Stimulated activated CD8-positive, alpha-beta memory T cell treated with anti-CD3 and anti-CD28 coated beads, Interleukin-12 subunit alpha, Interleukin-12 subunit beta, amount 100 ng/mL, for 1 hour (primary cell): ENCODE measurements around the gene BRME1.
A peak's percentile ranks its signal among the peaks of the same experiment; 100 is the strongest.

ENCODE experiments used
- DNase-seq: peaks from one replicate; pipeline ENCODE4 v3.0.0-alpha.2; 2020; ENCODE audit warnings: low read depth

The BRME1 gene

DNA sequence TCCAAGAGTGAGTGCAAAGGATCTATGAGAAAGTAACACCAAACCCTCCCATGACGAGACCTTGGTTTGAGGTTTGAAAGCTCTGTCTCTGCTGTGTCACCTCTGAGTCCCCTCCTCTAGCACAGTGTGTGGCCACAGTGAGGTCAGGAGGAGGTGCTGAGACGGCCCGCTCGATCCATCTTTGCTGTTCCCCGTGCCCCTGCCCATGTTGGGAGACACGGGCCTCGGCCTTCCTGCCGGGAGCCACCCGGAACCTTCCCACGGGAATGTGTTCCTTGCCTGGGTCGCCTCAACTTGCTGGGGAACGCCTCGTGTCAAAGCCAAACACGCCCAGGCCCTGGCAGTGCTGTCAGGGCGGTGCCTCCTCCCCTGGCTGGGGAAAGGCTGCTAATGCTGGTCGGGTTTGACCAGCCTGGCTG, 18.9 kb downstream of the BRME1 start:
- DNase-seq: no peak

DNA sequence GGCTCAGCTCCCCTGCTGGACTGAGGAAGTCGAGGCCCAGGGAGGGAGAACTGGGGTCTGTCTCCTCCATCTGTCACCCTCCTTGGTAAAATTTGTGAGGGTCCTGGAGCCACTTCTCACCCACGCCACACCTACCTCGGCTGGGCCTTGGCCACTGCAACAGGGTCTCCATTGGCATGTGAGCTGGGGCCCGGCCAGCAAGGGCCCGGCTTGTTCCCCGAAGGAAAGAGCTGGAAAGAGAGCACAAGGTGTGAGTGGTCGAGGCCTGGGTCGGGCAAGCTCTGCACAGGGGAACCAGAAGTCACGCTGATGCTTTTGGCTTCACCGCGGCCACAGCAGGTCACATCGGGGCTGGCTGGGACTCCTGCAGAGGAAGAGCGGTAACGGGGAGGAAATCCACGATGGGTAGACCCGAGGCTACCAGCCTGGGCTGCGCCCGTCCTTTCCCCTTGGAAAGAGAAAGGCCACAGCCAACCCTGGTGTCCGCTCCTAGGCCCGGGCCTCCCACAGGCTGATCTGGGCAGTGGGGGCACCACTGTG, 20.0 kb downstream of the BRME1 start:
- DNase-seq: no peak

DNA sequence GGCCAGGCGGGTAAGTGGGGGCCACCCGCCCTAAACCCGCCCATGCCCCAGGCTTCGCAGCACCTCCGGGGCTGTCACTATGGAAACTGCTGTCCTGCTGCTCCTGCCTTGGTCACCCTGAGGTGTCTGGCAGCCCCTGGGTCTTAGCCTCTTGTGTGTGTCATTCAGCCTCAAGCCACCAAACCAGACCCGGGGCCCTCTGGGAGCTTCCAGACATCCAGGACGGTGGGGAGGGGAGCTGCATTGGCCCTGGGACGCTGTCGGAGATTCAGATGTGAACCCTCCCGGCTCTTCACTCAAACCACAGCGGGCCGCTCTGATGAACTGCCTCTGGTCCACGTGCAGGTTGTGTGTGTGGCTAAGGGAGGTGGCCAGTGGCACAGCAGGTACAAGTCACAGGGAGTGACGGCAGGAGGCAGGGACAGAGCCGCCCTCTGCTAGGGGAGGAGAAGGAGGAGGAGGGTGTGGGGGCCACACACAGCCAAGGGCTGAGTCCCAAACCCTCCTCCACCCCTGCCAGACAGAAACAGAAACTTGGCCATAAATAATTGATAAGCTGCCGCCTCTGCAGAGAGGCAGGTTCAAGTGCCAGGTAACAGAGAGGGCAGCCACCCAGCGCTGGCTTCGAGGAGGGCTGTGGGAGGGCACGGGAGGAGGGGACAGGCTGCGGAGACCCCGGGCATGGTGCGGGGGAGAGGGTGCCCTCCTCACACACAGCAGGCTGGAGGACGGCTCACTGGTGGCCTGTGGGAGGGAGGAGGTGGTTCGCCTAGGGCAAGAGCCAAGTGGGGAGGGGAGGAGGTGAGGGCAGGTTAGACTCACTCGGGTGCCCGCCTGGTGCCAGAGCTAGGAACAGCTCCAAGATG, 21.0 kb downstream of the BRME1 start:
- DNase-seq: no peak

DNA sequence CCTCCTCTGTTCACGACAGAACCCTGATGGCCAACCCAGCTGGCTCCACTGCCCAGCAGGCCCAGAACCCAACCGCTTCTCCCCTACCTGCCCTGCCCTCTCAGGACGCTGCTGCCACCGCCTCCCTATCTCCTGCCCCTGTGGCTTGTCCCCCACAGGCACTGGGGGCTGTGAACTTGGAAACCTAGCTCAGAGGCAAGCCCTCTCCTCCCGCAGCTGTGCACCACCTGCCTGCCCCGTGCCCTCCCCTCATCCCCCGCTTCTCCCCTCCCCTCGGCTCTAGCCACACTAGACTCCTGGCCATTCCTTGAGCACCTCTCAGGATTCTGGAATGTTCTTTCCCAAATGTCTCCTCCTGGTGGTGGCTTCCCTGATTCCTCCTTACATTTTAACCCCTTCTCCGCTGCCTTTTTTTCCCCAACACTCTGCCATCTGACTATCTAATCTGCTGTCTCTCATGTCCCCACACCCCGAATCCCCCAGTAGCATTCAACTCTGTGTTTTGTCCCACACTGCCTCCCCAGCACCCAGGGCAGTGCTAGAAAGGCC, 22.3 kb downstream of the BRME1 start:
- DNase-seq: no peak

DNA sequence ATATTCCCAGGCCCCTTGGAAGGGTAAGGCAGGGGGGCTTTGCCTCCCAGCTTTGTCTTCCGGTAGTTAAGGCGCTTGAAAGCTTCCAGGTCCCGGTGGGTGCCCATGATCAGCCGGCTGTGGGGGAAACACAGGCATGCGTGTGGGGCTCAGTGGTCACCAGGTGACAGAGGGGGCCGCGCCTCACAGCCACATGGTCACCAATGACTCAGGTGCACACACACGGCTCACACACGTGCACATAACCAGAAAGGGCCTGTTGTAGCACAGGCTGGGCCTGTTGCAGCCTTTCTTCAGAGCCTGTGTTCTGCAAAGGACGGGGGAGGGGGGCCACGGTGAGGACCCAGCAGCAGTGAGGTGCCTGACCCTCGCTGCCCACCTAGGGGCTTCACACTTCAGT, 23.1 kb downstream of the BRME1 start:
- no peak for DNase-seq

DNA sequence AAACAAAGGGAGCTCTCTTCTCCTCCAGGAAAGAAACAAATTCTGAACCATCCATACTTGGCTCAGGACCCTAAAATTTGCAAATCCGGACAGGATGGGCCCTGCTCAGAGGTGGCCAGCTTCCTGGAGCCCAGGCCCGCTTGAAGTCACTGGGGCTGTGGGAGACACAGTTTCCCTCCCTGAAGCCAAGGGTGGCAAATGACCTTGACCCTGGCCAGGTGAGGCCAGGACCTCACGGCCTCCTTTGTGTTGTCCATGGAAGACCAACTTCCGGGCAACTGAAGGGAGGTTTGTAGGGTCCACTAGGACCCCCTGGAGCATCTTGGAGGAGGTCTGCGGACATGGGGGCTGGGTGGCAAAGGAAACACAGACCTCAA, 23.5 kb downstream of the BRME1 start:
- no peak for DNase-seq

DNA sequence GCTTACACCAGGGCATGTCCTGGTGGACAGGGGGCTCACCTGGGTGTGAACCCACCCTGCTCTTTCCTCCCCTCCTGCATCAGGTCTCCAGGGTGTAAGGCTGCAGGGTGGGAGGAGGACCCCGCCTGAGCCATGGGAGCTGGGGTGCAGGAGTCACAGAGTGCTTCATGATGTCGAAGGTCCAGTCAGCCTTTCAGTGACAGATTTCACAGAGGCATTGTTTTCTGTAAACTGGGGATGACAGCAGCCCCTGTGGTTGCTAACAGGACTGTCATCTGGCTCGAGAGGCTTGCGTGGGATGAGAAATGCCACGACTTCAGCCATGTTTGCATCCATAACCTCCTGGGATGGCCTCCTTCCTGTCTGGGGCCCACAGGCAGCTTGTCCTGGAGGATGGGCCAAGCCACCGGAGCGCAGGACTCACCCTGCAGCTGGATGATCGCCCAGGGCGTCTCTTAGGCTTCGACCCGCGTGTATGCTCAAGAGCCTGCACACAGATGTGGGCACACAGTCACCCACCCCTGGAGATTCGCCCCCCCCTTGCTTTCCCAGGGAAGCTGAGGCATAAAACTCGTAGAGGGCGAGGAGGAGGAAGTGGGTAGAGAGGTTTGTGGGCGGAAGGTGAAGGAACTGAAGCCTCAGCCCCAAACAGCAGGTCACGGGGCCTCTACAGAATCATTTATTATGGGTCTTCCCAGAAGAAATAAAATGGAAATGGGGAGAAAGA, 24.1 kb downstream of the BRME1 start:
- no peak for DNase-seq

DNA sequence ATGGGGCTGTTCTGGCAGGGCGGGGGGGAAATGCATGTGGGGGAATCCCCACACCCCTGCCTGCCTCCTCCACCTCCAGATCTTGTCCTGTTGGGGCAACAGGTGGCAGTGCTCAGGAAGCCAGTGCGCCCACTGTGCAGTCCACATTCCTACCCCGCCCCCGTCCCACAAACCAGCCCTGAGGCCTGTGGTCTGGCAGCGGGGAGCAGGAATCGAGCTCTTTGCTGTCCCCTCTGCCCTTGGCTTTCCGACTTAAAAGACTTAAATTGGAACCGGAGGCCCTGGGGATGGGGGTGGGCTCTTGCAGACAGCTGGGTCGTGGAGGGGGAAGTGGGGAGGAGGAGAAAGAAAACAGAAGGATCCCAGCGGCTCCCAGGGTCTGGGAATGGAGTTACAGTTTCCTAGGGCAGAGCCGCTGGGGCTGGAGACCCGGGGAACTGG, 24.6 kb downstream of the BRME1 start:
- no peak for DNase-seq

DNA sequence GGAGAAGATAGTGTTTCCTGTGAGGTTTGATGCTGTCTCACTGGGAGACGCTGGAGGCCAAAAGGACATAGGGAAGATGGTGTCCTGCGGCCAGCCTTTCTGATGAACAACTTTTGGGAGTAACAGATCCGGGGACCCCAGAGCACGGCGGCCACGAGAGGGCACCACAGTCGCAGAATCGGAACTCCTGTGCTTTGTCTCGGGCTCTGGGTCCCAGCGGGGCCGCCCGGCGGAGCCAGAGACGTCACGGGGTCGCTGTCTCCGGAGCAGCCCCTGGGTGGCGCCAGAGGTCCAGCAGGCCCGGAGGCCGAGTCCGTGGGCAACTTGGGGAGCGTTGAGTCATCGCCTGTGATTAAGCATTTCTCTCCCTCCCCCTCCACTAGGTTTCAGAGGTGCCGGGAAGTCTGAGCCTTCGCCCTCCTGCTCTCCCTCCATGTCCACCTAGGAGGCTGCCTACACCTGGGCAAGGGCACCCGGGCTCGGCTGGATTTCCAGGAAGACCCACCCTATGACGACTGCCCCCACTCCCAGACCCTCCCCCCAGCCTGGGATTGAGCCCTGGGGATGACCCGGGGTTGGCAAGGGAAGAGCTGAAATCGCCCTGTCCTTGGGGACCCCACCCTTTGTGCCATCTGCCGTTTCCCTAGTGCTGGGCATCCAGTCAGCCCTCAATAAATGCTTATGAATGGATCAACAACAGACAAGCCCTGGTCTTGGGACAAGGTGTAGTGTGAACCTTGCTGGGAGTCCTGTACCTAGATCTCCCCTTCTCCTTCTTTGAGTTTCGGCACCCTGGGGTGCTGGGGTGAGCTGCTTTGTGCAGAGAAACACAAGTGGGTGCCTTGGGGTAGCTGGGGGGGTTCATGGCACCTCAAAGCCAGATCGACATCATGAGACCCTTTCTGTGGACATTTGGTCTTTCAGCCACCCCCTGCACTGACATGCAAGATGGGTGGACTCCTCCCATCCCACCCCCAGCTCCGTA, 25.6 kb downstream of the BRME1 start:
- DNase-seq: peak; percentile 98

DNA sequence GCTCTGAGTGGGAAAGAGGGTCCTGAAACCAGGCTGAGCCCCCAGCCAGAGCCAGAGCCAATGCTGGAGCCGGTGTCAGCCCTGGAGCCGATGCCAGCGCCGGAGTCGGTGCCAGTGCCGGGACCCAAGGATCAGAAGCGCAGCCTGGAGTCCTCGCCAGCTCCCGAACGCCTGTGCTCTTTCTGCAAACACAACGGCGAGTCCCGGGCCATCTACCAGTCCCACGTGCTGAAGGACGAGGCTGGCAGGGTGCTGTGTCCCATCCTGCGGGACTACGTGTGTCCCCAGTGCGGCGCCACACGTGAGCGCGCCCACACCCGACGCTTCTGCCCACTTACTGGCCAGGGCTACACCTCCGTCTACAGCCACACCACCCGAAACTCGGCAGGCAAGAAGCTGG, 28.6 kb downstream of the BRME1 start:
- DNase-seq: no peak

DNA sequence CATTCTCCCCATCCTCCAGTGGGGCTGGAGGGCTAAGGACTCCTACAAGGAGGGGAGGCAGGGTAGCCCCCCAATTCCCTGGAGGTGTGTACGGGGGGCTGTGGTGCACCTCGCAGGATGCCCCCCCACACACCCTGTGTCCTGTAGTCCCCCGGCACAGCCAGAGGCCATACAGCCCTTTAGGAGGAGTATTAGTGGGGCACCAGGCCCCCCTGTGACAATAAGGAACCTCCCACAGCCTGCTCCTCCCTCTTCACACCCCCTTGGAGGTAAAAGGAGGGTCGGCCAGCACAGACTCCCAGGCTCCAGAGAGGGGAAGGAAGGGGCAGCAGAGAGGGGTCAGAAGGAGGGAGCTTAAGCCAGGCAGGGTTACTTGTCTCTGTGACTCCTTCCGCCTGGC, 29.1 kb downstream of the BRME1 start, which contains the start of gene NANOS3:
Gene NANOS3 (plus strand): TSS at position 301 of the 400 bp plus-strand sequence. CDS start 115 bp downstream, outside the sequence.
- DNase-seq: no peak

DNA sequence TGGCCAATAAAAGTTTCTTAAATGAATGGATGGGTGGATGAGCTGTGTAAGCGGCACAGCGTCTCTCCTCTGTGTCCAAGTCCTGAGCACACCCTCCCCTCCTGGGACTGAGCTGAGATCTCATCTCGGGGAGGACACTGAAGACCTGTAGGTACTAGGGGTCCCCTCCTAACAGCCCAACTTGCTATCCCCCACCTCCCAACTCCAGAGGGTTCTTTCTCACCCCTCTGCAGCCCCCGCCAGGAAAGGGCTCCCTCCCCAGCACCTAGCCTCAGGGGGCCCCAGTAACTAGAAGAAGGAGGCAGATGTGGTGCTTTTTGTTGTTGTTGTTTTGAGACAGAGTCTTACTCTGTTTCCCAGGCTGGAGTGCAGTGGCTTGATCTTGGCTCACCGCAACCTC, 30.1 kb downstream of the BRME1 start:
- DNase-seq: no peak

DNA sequence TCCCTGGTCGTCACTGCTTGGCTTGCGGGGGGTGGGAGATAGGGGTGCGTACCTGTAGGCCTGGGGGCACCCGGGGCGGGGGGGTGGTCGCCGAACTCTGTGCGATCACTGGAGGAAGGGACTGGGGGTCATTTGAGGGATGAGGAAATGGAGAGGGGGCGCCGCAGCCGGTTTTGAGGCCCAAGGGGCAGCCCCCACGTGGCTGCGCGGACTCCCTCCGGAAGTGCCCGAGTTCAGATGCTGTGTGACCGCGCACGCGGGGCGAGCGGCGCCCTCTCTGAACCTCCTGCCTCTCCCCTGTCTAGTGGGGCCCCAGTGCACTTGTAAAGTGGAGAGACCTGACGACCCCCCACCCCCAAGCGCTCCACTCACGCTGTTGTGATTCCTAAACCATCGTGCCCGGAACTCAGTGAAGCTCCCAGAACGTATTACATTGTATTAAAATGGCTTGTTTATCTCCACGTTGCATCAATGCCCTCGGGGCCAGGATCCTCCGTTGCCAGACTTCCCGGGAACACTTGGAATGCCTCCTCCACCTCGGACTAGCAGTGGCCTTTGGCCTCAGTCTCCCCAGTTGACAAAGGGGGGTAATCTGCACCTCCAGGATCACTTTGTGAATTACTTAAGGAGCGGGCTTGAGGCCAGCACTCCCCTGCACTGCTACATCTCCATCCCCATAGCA, 31.9 kb downstream of the BRME1 start:
- no peak for DNase-seq

DNA sequence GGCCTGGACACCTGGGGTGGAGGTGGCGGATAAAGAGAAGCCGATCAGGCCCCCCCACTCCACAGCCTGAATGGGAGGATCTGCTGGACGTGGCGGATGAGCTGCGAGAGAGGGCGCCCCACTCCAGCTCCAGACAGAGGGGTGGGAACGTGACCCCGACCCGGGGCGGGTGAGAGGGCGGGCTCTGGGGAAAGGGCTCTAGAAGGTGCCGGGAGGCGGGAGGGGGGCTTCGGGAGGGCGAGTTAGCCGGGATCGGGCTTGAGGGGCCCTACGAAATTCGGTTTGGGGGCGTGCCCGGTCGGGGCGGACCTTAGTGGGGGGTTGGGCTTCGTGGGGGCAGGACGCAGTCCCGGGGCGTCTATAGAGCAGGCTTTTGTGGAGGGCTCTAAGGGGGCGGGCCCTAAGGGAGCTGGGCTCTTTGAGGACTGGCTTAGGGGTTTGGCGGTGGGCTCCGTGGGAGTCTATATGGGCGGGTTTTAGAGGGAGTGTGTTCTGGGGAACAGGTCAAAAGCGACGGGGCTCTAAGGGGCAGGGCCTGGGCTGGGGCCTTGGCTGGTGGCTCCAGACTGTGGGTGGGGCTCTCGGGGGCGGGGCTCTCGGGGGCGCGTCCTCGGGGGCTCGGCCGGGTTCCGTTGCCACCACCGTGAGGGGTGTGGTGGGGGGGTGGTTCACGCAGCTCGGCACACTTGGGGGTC, 33.1 kb downstream of the BRME1 start:
- no peak for DNase-seq

DNA sequence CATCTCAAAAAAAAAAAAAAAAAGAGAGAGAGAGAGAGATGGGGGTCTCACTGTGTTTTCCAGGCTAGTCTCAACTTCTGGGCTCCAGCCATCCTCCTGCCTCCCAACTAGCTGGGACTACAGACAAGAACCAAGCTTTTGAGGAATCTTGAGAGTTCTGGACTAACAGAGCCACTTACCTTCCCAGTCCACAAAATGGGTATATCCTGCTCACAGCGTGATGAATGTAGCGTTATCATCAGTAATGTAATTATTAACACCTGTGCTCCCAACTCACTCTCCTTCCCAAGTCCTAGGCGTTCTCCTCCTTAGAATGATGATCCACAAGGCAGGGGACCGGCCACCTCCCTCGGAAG, 33.6 kb downstream of the BRME1 start:
- DNase-seq: no peak

DNA sequence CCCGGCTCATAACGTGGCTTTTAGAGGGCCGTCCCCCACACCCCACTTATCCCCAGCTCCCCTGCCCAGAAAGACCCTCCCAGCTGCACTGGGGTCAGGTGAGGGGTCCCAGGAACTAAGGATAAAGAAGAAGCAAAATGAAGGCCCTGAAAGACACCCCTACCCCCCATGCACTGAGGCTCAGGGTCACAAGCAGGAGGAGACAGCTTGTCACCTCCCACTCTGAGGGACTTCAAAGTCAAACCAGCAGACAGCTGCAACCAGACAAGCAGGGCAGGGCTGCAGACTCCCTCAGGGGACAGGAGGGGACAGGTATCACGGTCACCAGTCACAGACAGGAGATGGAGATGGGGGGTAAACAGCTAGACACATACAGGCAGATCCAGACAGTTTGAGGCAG, 35.0 kb downstream of the BRME1 start:
- DNase-seq: no peak

DNA sequence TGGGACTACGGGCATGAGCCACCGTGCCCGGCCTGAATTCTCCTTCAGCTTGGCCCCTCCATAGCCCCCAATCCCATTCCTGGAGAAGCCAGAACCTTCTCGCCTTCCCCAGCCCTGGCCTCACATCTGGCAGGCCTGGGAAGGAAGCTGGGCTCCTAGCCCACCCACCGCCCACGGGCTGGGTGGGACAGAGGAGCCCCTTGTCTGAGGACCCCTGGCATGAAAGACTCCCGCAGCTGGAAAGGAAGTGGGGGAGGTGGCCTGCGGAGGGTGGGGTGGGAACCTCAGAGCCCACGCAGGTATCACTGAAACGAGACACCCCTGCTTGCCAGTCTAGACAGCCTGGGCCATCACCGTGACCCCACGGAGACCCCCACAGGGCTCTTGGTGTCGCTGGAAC, 36.6 kb downstream of the BRME1 start:
- no peak for DNase-seq

DNA sequence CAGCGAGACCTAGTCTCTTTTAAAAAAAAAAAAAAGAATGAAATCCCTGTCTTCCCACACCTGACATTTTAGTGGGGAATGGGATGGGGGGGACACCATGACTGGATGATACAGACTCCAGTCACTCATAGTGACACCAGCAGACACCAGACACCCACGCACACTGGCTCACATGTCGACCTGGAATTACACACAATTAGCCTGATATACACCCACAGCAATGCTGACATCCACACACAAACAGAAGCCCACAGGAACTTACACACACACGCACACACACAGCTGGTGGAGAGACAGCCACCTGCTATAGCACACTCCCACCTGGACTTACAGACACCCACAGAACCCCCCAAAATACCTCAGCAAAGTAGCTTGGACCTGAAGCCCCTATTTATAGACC, 37.3 kb downstream of the BRME1 start:
- DNase-seq: no peak

DNA sequence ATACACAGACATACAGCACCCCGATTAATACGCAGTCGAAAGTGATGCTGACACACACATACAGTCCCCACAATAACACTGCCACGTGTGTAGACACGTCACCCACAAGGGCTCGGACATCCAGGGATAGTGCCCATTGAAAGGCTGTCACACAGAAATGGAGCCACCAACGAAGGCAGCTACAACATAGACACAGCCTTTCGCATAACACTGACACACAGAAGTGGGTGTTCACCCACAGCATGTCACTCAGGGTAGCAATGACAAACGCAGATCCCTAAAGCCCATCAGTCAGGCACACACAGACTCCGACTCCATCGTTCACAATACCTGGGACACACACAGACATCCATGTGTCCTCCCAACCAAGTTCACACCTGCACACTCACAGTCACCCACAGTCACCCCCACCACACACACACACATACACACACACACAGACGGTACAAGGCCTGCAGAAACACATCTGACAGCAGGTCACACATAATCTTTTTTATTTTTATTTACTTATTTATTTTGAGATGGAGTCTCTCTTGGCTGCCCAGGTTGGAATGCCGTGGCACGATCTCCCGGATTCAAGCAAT, 39.4 kb downstream of the BRME1 start:
- DNase-seq: no peak
